HG03575 (cell line): ENCODE data around the gene MAPK8IP3.
"Not testable (repeated sequence)": the region's sequence is repeated elsewhere in the genome, so short reads cannot be mapped to it uniquely, and the experiment has no call there.

Experiments used
- ATAC-seq: cut with Tn5 transposase; IDR thresholded peaks from one replicate; pipeline ENCODE4 v1.9.1; 2021; ENCODE audit not compliant: unreplicated experiment, insufficient number of reproducible peaks, low FRiP score; ENCODE audit errors: extremely low read depth

The MAPK8IP3 gene

GRCh38 chr16:1731603-1732002 lies 25.6 kb downstream of the MAPK8IP3 start:
- no peak for ATAC-seq

DNA sequence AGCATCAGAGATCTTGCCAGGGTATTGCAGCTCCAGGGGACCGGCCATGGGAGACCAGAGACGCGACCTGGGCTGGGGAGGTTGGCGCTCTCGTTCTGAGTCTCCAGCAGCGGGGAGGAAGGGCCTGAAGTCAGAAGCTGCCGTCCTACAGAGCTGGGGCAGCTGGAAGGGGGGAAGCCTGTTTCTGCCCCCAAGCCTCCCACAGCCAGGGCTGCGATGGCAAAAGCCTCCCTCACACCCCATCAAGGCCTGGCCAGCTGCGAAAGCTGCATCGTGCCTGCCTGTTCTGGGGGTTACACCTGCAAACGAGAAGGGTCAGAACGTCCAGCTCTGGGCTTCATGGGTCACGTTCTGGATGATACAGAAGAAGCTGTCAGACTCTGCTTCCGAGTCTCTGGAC lies 26.1 kb downstream of the MAPK8IP3 start:
- ATAC-seq, result no peak

GRCh38 chr16:1732551-1732987 lies 26.6 kb downstream of the MAPK8IP3 start:
- ATAC-seq, result not testable (repeated sequence)

- no peak for ATAC-seq
Observed at GRCh38 chr16:1734123-1734522, 28.1 kb downstream of the MAPK8IP3 start.

DNA sequence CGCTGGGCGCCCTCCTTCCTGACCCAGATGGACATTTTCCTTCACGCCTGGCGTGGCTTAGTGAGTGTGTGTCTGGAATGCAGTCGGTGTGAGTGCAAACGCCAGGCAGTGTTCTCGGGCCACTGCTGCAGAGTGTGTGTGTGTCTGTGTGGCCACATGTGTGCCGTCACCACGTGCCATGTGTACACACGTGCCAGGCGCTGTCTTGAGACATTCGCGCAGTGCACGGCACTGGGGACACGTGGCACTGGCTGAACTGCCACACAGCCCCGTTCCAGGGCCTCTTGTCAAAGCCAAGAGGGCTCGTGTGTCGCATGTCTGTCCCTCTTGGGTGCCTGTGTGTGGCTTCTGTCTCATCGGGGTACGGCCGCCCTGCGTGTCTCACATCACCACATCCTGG lies 28.8 kb downstream of the MAPK8IP3 start:
- no peak for ATAC-seq

DNA sequence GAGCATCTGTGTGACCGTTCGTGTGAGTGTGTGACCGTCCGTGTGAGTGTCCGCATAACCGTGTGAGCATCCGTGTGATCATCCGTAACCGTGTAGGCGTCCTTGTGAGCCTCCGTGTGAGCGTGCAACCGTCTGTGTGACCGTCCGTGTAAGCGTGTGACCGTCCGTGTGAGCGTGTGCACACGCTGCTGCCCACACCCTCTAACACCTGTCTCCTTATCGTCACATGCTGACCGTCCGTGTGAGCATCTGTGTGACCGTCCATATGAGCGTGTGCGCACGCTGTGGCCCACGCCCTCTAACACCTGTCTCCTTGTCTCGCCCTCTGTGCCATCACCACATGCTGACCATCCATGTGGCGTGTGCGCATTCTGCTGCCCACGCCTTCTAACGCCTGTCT lies 34.2 kb downstream of the MAPK8IP3 start:
- ATAC-seq, result no peak

DNA sequence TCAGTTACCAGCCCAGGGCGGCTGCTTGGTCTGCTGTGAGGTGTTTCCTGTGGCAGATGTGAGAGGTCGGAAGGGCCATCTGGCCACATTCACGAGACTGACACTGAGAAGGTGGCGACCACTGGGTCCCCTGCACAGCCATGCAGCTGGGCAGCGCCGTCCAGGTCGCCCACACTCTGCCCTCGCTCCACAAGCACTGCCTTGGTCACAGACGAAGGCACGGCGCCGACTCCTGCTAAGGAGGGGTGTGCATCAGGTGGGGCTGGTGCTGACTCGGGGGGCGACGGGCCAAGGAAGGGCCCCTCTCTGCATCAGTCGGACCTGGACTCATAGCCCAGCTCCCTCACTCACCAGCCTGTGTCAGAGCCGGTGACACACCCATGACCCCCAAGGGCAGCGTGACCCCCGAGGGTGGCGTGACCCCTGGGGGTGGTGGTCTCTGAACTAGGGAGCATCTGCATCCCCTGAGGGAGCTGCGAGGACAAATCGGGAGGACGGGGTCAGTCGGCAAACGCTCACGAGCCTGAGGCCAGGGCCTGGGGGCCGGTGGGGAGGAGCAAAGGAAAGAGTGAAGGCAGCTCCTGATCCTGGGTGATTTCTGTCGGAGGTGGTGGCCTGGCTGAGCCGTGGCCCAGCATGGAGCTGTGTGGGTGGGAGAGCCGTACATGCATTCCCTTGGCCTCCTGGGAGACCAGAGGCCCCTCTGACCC lies 34.9 kb downstream of the MAPK8IP3 start:
- ATAC-seq, result no peak

- no peak for ATAC-seq
Observed at GRCh38 chr16:1741553-1742165, 35.7 kb downstream of the MAPK8IP3 start.

- no peak for ATAC-seq
Observed at GRCh38 chr16:1743376-1744337, 37.7 kb downstream of the MAPK8IP3 start.

GRCh38 chr16:1744338-1744840 lies 38.4 kb downstream of the MAPK8IP3 start:
- ATAC-seq, result no peak

- no peak for ATAC-seq
Observed at GRCh38 chr16:1745181-1745899, 39.3 kb downstream of the MAPK8IP3 start.

- no peak for ATAC-seq
Observed at GRCh38 chr16:1745900-1746692, 40.1 kb downstream of the MAPK8IP3 start.

GRCh38 chr16:1746693-1747195 lies 40.7 kb downstream of the MAPK8IP3 start:
- ATAC-seq, result no peak

- ATAC-seq, result no peak
Observed at GRCh38 chr16:1747934-1748333, 41.9 kb downstream of the MAPK8IP3 start.

- no peak for ATAC-seq
Observed at GRCh38 chr16:1749152-1750117, 43.4 kb downstream of the MAPK8IP3 start.

- ATAC-seq, result no peak
Observed at GRCh38 chr16:1751946-1752345, 46.0 kb downstream of the MAPK8IP3 start.

DNA sequence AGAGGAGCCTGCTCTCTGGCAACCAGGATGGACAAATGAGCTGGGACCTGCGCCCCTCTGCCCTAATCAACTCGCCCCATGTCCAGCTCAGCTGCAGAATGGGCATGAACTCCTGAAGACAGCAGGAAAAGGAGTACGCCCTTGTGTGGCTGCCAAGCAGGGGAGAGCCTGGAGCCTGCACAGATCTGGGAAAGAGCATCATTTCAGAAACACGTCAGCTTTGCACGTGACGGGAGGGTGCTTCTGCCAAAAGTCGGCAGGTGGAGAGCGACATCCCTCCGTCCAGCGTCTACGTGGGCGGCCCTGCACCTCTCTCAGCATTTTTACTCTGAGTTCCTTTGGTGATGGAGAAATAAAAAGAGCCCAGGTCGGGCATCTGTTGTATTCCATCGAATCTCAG lies 46.9 kb downstream of the MAPK8IP3 start:
- ATAC-seq, result no peak
